COLO668 (cell line): ENCODE data around the gene TTC33.

Experiments
- DNase-seq: peaks from one replicate; lab custom pipeline; 2025; ENCODE audit not compliant: unreplicated experiment; lab: John Stamatoyannopoulos, UW

Gene TTC33

DNA sequence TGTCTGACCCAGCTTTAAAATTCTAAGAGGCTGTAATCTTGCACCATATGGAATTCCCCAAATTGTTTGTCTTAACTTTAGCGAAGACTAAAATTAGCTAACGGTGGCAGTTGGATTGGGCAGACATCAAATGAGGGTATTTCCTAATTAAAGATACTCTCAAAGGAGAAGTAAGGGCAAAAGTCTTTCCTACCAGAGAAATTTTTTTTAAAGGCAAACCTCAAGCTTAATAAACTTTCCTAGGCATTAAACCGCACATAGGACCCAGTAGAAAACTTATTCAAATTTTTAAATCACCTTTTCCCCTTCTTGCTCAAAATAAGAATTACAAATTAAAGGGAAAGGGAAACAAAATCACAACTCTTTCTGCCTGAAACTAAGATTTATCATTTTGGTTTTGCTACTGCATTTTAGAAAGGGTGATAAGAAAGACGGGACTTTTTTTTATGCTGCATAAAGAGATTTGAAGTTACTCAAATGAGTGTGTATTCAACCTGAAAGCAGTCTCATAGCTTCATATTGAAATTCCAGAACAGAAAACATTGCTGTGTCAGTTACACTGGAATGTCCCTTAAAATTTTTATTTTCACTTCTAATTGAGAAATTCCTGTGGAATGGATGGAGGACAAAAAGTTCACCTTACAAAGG is 265.2 kb downstream of the TTC33 start:
- DNase-seq, result no peak

GRCh38 chr5:40489421-40489820 is 266.3 kb downstream of the TTC33 start:
- no peak for DNase-seq

GRCh38 chr5:40486437-40487275 is 269.1 kb downstream of the TTC33 start:
- no peak for DNase-seq

- DNase-seq, result no peak
These were observed 270.5 kb downstream of the TTC33 start for GRCh38 chr5:40485021-40485998.

DNA sequence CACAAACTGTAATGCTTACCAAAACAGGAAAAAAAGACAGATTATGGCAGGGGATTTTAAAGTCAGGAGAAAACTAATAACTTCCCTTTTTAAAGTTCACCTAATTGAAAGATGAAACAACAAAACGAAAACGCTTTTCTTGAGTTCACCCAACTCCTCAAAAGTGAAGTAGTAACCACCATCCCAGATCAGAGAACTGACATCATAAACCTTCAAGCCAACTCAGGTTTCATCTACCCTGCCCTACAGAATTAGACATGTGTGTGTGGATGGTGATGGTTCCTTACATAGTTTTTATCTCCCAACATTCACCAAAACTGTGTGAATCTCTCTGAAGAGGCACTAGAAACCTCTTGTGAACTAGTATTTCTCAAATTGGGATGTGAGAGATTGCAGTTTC is 271.3 kb downstream of the TTC33 start:
- no peak for DNase-seq

DNA sequence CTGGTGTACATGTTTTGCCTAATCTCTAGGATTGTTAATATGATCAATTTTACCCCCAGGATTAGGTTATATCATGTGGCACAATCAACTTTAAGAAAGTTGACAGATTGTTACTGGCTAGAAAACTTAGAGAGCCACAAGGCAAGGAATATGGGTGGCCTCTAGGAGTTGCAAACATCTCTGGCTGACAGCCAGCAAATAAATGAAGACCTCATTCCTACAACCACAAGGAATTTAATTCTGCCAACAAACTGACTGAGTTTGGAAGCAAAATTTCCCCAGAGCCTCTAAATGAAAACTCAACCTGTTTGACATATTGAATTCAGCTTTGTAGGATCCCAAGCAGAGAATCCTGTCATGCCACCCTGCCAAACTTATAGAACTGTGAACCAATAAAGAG is 272.4 kb downstream of the TTC33 start:
- DNase-seq, result no peak

DNA sequence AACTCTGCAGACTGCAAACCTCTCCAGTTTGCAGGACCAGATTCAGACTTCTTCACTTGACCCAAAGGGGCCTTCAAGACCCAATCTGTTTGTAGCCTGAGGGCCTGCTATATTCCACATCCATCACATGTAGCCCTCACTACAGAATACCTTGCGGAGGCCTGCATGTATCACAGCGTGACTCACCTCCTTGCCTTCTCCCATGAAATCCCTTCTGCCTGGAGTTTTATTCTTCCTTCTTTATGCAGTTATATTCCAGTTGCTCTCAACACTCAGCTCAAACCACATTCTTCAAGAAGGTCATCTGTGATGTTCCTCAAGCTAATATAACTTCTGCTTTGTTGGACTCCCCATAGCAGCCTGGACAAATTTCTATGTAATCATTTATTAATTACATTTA is 274.5 kb downstream of the TTC33 start:
- DNase-seq, result no peak

- DNase-seq, result no peak
These were observed 275.4 kb downstream of the TTC33 start for GRCh38 chr5:40480392-40480791.

DNA sequence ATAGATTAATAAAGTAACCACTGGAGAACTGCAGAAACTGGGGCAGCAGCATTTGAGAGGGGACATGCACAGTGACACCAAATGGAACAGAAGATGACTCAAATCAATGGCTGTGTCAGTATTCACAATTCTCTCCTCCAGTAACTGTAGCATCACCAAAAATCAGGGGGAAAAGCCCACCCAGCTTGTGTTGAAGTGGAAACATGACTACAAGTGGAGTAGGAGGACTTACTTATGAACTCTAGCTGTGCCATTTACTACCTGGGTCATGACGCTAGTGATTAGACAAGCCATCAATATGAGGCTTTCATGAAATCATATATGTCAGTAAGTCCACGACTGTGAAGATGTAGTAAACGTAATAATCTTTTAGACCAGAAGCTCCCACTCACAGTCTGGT is 275.8 kb downstream of the TTC33 start:
- DNase-seq, result no peak

- no peak for DNase-seq
These were observed 277.0 kb downstream of the TTC33 start for GRCh38 chr5:40478766-40479165.

- no peak for DNase-seq
These were observed 277.8 kb downstream of the TTC33 start for GRCh38 chr5:40477856-40478546.

DNA sequence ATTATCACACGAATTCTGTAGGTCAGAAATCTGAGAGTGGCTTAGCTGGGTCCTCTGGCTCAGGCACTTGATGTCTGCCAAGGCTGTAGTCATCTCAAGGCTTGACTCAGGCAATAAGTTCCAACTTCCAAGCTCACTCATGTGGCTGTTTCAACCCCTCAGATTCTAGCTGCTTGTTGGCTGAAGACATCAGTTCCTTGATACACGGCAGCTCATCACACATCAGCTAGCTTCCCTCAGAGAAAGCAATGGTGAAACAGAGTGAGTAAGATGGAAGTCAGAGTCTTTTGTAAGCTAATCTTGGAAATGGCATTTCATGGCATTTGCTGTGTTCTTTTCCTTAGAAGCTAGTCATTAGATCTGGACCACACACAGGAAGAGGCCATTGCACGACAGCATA is 280.2 kb downstream of the TTC33 start:
- DNase-seq, result no peak

GRCh38 chr5:40474250-40474649 is 281.5 kb downstream of the TTC33 start:
- no peak for DNase-seq

- DNase-seq, result no peak
These were observed 290.3 kb downstream of the TTC33 start for GRCh38 chr5:40465416-40465815.

DNA sequence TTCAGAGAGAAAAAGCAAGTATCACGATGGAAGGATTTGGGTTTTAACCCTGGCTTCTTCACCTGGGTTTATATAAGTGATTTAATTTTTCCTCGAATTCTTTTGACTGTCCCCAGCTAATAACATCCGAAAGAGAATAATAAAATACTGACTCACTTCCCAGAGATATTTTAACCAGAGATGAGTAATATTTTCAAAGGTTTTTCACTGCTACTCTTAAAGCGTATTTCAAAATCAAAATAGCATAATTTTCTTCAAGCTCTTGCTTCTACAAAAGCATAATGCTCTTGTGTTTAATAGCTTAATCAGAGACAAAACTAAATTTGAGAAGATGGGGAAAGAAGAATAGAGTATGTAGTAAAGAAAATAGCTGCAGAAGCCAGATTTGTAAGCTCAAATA is 291.2 kb downstream of the TTC33 start:
- no peak for DNase-seq
